ENCODE measurements around the gene COA3.

DNA sequence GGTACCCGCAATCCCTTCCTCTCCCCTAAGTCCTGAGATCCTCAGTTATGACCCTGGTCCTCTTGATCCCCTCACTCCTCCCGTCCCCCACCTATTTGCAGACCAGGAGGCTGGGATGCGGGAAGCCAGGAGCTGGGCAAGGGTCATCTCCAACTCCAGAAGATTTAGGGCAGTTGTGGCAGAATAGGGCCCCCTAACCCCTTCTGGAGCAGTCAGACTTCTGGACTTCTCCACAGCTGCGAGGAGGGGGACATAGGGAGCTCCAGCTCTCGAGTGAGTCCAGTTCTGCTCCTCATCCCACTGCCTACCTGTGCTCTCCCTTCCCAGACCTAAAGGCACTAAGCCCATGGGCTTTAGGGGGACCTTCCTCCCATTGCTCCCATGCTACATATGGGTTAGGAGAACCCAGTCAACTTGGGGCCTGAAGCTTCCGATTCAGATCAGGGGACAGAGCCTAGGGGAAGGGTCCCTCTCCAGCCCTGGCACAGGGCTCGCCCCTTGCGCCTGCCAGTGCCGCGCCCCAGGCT, 16.8 kb downstream of the COA3 start:
- TF ChIP-seq EZH2 (IDR thresholded peaks at IDR 0.05) (no peak), POLR2AphosphoS5 (IDR thresholded peaks at IDR 0.05; ENCODE audit: borderline replicate concordance, low read depth, low read length) (no peak)
